ENCODE data around the gene OSBPL8.

- TF ChIP-seq CTCF (IDR thresholded peaks at IDR 0.05 in 4 of 5, conservative IDR thresholded peaks at IDR 0.05 in 1 of 5) (no peak), POLR2A (IDR thresholded peaks at IDR 0.05) (no peak)
Observed at GRCh38 chr12:76471579-76471978, 88.0 kb downstream of the OSBPL8 start.
